ENCODE results near the gene CLIC2.

CLIC2 gene

DNA sequence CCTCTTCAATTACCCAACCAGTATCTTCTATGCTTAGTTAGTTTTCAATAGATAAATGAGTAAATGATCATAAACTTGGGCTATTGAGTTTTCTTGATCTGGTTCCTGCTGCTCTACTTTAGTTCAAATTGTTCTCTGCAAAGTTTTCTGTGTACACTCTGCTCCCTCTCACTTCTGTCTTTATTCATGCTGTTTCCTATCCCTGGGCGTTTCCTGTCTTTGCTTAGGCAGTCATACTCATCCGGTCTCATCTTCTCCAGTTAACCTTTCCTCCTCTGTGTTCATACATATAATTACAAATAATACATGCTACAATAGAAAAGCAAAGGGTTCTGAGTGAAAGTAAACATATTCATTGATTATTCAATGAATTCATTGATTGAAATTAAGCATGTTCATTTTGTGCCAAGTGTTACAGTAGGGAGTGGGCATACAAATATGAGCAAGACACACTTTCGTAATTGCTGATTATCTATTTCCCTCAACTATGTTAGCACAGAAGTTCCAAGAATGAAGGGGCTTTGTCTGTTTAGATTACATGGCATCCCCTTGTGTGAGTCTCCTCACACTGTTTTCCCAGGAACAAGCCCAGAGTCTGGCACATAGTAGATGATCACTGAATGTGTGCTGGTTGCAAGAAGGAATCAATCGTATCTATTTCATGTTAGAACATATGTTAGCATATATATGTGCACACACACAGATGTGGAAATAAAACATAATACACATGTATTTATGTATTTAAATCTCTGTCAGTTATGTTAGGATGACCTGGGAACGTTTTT, 71.3 kb downstream of the CLIC2 start:
- DNase-seq: no peak

DNA sequence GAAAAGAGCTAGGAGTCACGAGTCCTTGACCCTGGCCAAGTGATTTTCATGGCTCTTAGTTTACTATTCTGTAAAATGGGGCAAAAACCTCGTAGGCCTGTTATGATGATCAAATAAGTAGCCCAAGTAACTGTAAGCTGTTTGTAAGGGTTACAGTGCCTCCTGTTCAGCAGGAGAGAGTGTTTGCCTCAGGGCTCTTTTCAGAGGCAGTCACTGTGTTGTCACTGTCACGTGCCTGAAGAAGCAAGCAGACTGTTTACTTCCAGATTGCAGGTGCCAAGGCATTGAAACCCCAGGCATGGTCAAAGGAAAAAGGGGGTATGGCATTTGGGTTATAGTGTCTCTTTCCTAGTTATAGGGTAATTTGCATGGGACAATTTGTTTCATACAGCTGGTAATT, 74.7 kb downstream of the CLIC2 start:
- no peak for DNase-seq

DNA sequence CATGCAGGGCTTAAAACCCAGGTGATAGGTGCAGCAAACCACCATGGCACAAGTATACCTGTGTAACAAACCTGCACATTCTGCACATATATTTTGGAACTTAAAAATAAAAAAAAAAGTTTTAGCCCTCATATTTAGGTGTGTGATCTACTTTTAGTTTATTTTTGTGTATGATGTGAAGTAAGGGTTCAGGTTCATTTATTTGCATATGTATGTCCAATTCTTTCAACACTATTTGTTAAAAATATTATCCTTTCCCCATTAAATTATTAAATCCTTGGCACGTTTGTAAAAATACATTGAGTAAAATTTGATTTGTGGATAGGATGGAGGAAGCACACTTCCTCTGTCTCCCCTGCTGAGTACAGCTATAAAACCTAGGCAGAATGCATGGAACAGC, 83.0 kb downstream of the CLIC2 start:
- DNase-seq: no peak

DNA sequence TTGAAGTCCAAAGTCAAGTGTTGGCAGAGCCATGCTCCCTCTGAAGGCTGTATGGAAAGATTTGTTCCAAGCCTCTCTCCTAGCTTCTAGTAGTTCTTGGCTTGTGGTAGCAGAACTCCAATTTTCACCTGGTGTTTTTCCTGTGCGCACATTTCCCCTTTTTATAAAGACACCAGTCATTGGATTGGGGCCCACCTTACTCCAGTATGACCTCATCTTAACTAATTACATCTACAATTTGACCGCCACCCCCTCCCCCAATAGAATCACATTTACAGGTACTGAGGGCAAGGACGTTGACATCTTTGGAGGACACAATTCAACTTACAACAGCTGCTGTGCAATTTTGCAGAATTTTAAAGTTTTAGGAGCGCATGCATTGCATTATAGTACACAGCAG, 86.9 kb downstream of the CLIC2 start:
- DNase-seq: no peak

DNA sequence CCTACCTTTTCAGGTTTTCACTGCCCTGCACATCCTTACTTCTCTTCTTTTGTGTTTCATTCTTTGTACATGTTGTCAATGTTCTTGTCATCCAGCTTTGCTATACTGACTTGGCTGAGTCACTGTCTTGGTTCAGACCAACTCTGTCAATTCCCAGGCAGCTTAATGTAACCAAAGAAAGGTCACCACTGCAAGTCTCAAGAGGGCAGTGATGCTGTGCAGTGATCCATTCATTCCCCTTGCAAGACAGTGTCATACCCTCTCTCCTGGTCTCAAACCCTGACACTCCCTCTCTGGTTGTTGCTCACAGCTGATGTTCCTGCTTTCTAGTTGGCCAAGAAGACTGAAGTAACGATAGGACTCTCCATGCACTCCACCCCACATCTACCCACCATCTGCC, 87.7 kb downstream of the CLIC2 start:
- no peak for DNase-seq

DNA sequence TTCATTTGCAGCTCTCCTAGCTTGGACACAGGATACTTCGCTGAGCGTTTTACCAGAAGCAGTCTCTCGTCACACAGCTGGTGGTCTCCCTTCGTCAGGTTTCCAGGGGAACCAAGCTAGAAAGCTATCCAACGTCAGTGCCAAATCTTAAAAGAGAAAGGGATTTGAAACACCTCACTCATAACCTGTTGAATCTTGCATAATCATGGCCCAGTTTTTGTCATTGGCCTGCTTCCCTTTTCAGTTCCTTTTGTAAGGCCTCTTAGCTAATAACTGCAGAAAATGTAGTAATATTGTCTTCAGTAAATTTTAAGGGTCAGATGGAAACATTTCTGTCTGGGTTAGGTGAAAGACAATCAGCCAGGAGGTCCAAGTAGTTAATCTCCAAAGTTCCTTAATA, 92.1 kb downstream of the CLIC2 start:
- no peak for DNase-seq

DNA sequence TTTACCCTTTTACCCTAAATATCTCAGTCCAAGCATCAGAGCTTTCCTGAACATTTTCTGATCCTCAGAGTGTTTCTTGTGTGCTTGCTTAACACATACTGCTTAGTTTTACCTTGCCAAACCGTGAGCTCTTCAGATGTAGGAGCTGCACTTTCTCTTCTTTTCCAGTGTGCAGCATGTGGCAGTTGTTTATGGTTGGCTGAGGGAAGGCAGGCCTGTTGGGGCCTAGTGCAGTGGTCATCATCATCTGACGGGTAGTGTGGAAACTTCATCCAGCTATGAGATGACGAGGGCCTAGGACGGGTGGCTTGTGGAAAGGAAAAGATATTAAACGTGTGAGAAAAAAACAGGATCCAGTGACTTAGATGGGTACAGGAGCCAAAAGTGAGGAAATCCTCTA, 96.7 kb downstream of the CLIC2 start:
- no peak for DNase-seq

DNA sequence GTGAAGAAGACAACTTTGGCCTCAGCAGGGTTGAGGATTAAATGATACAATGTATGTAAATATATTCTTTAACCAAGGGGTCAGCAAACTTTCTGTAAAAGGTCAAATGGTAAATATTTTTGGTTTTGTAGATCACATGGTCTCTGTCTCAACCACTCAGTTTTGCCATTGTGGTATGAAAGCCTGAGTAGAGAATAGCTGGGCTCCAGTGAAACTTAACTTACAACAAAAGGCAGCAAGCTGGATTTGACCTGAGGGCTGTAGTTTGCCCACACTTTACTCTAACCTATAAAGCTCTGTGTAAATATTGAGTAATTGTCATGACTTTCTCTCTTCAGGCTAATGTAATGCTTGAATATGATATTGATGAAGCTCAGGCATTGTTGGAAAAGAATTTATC, 98.5 kb downstream of the CLIC2 start:
- DNase-seq: no peak

DNA sequence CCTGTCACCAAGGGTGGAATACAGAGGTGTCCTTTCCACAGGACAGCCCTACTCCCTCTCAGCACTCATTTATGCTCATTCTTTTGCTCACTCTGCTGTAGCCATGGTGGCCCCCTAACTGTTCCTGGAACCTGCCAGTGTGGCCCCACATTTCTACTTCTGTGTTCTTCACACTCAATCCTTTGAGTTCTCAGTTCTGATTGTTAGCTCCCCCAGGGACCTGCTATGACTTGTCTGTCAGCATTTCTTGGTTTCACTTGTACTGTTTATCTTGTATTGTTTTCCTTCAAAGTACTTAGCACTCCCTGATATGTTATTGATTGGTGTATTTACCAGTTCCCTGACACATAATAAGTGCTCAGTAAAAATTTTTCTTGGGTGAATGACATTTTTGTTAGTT, 103.3 kb downstream of the CLIC2 start:
- DNase-seq: no peak
